Right renal pelvis (tissue), 4 donors: ENCODE results near the gene TMBIM6. TPM values are rescaled to one million over a fixed set of nuclear protein-coding genes. Genes with fewer than 3 reads are reported as not detected.
"Not testable (repeated sequence)": the region's sequence is repeated elsewhere in the genome, so short reads cannot be mapped to it uniquely, and the experiment has no call there.

Experiments
- DNase-seq, 4 donors: peaks; one replicate each; pipeline ENCODE4 v3.0.0-alpha.2; 2013; ENCODE audit warnings: low read depth in 4 of 4, low spot score in 3 of 4, missing footprints in 1 of 4
- polyA plus RNA-seq, 4 donors: library from polyadenylated mRNA; unstranded; fragments of 120-200 nt; gene quantifications; one replicate each; pipeline ENCODE4 v1.2.1, GENCODE V29; 2013; ENCODE audit not compliant: insufficient read length in 4 of 4

The TMBIM6 gene
- polyA plus RNA-seq, 4 donors, result 770 to 908 (median 840) TPM

DNA sequence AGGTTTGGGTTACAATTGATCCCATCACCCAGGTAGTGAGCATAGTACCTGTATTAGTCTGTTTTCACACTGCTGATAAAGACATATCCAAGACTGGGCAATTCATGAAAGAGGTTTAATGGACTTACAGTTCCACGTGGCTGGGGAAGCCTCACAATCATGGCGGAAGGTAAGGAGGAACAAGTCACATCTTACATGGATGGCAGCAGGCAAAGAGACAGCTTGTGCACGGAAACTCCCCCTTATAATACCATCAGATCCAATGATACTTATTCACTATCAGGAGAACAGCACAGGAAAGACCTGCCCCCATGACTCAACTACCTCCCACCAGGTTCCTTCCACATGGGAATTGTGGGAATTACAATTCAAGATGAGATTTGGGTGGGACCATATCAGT is 20.0 kb upstream of the TMBIM6 start:
- DNase-seq, result not testable (repeated sequence)

DNA sequence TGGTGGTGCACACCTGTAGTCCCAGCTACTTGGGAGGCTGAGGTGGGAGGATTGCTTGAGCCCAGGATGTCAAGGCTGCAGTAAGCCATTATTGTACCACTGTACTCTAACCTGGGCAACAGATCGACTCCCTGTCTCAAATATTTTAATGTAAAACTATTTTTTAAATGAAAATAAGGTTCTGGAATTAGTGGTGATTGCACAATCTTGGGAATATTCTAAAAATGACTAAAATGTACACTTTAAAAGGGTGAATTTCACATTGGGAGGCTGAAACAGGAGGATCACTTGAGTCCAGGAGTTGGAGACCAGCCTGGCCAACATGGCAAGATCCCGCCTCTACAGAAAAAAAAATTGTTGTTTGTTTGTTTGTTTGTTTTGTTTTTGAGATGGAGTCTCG is 12.9 kb upstream of the TMBIM6 start:
- no peak for DNase-seq

DNA sequence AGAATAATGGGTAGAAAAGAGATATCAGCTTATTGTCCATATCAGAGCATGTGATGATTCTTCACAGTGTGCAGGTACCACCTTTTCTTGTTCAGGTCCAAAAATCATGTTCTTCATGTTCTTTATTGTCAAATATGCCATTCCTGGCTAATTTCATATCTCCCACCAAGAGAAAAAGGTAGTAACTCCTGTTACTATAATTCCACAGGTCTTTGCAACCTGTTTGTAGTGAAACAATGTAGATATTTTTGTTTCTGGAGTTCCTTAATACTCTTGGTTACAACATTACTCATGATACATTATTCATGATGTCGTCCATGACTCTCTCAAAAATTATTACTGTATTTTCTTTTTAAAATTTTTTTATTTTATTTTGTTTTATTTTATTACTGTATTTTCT is 11.3 kb upstream of the TMBIM6 start:
- DNase-seq, result no peak

DNA sequence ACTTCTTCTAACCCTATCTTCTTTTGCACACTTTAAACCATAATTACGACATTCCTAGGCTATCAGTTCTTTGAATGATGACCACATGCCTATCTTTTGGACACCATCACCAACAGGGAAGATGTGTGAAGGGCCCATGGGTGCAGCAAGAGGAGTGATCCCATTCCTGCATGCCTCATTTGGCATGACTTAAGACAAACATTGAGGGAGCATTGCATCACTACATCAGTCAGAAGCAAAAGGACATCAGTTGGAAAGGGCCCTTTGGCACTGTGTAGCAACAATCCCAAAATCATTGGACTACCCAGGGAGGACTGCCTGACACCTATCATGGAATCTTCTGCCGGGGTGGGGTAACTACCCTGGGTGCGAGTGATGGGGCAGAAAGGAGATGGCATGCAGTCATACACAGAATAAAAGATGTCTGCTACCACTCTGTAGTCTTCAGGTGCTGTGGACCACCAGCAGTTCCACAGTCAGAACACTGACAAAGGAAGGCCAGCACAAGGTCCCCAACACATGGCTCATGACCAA is 10.7 kb upstream of the TMBIM6 start:
- DNase-seq, result no peak

DNA sequence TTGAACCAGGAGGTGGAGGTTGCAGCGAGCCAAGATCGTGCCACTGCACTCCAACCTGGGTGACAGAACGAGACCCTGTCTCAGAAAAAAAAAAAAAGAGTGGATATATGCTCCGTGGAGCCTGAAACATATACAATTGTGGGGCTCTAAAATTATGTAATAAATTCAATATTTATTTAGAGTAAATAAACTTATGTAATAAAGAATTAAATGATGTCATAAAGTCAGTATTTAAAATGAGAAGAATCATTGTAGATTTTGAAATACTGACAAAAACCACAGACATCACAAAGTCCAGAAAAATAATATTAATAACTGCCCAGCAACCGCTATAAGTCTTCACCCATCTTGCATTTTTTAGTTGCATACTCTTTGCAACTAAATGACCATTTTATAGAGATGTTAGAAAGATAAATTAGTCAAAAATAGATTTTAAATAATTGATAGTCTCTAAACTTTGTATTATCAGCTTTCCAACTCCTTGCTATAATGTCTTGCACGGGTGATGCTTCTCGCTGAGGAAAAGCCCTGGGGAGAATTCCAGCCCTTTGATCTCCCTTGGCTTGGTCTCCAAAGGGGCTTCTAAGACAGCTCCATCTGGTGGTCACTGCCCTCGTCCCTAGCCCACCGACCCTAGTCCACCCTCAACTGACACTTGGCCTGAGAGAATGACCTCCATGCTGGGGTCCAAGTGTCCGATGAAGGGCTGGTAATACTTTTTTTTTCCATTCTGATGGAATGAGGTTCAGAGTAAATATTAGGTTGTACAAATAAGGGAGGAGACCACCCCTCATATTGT is 7.9 kb upstream of the TMBIM6 start:
- no peak for DNase-seq

DNA sequence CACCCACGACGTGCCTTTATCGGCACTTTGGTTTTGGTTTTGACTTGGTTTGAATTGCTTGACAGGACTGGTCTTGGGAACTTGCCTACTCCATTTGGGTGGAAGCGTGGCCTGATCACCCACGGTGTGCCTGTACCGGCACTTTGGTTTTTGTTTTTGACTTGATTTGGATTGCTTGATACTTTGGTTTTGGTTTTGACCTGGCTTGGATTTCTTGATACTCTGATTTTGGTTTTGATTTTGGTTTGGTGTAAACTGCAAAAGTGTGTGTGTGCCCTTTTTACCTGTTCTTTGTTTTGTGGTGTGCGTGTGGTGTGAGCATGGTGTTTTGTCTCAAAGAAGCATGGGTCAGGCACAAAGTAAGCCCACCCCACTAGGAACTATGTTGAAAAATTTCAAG is 6.5 kb upstream of the TMBIM6 start:
- not testable (repeated sequence) for DNase-seq

DNA sequence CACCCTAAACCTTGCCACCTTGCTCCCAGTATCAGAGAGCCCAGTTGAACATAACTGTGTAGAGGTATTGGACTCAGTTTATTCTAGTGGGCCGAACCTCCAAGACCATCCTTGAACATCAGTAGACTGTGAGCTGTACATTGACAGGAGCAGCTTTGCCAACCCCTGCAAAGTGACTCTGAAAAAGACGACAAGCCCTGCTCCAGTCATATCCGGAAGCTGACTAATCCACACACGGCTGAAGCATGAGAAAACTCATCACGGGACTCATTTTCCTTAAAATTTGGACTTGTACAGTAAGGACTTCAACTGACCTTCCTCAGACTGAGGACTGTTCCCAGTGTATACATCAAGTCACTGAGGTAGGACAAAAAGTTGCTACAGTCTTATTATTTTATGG is 2.6 kb upstream of the TMBIM6 start:
- not testable (repeated sequence) for DNase-seq

DNA sequence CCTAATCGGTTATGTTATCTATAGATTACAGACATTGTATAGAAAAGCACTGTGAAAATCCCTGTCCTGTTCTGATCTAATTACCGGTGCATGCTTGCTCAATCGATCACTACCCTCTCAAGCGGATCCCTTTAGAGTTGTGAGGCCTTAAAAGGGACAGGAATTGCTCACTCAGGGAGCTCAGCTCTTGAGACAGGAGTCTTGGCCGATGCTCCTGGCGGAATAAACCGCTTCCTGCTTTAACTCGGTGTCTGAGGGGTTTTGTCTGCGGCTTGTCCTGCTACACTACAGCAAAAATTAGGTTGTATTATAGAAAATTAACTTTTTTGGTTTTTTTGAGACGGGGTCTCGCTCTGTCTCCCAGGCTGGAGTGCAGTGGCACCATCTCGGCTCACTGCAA is 1.1 kb upstream of the TMBIM6 start:
- not testable (repeated sequence) for DNase-seq

DNA sequence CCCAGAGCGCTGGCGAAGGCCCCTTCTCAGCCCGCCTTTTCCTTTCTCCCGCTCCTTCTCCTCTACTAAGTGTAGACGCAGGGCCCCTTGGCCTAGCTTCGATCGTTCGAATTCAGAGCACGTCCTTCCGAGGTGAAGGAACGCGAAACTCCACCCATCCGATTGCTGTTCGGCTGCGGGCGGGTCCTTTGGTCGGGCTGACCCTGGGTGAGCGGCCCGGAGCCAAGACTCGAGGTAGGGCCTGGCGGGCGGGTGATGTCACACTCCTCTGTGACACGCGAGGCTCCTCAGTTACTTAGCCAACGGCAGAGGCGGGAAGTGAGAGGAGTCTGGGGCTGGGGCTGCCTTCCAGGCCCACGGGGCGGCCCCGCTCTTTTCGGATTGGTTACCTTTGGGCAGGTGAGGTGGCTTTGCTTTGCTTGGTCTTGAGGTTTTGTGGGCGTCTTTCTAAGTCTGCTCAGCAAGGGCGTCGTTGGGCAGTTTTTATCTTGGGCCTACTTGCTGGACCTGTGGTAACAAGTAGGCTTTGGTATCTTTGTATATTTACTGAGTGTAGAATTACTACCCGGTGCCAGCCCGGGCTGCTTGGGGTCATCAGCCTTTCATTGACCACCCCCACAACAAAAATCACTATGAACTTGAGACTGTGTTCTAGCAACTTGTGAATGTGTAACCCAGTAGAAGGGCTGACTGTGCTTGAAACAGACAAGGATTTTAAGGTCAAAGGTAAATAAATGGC is 694 bp downstream of the TMBIM6 start:
- DNase-seq, result peak; percentile 22 to 51 (median 38)

DNA sequence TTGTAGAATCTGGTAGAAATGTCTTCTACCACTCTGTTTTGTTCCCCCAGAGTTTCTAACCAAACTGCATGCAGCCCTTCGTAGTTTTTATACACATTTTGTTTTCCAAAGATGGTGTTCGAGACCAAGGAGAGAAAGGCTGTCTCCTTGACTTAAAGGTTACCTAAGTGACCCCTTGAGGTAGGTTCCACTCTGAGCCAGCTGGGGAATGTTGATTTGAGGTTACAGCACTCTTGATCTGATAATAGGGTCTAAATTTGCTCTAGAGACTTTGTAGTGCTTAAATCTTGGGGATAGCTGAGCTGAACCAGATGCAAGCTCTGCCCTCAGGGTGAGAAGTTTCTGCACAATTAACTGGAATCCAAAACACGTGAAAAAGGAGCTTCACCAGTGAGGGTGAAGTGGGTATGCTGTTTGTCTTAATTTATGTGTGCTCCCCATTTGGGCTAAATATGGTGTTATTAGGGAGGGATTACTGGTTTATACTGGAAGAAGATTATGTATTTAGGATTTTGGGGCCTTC is 3.1 kb downstream of the TMBIM6 start:
- no peak for DNase-seq

DNA sequence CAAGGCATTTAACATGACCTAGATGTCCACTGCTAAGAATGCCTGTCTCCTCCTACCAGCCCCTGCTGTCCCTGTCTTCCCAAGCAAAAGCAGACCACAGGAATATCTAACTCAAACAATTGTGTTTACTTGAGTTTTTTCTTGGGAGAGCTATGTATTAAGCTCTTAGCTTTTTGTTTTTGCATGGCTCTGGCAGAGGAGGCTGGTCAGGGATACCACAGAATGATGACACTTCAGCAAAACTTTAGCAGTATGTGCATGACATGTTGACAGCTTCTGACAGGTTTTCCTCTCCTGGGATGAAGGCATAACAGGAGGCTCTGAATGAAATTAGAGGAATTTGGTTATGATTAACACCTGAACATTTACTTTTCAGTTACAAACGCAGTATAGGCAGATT is 6.9 kb downstream of the TMBIM6 start:
- no peak for DNase-seq

DNA sequence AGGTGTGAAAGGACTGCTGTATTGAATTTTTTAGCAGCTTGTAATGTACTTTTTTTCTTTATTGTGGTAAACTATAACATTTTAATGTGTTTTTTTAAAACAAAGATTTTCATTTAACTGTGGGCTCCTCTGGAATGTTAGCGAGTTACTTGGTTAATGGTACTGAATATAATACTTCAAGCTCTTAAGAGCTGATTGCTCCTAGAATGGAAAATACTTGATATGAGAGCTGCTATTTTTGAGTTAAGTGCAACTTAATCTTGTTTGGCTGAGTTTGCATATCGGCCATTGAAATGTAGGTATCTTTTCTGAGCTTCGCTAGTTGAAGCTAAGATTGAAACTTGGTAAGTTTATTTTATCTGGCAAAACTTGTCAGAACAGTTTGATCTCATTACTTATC is 7.4 kb downstream of the TMBIM6 start:
- no peak for DNase-seq

DNA sequence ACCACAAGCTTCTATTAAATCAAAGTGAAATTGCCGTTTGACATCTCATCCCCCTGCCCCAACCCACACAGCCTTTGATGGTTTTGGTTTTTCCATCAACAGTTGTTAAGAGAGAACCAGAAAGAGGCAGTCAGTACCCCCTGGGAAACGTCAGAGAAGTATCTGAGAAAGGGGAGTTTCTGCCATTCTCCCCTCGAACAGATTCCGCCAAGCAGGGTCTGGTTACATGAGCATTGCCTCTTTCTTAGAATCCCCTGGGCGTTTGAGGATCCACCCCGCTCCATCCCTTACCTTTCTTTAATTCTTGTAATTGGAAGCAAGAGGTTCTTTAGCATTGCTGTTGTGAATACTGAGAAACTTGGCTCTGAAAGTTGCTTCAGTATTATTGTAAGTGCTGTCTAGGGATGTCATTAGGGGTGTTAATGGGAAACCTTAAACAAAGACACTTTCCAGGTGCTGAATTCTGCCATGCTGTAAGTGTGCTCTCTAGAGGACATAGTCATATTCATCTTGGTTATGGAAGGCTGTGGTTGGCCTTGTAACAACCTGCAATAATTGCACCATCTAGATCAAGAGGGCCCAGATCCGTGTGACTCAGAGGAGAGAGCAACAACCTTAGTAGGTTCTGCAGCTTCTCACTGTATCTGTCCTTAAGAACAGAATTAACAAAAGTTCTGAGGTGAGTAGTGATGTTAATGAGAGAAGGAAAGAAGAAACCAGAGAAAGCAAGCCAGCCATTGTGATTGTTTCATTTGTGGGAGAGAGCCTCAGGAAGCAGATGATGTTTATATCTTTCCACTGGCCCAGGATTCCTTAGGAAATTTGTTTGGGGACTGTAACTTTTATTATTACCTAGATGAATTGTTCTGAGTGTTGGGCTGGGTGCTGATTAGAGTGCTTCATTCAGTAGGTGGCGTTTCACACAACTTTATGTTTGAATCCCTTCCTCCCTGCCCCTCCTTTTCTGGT is 9.0 kb downstream of the TMBIM6 start:
- DNase-seq, result no peak

DNA sequence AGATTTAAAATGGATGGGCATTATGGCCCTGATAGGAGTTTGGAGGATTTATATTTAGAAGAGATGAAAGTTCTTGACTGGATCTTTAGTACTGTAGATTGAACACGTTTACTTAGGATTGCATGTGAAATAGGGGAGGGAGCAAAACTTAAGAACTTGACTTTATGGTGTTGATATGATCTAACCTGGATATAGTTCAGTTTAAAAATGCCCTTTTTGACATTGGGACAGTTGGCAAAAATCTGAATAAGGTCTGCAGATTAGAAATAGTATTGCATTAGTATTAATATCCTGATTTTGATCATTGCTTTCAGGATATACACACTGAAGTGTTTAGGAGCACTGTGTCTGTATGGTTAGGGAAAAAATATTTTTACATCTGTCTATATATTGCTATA is 9.6 kb downstream of the TMBIM6 start:
- no peak for DNase-seq

DNA sequence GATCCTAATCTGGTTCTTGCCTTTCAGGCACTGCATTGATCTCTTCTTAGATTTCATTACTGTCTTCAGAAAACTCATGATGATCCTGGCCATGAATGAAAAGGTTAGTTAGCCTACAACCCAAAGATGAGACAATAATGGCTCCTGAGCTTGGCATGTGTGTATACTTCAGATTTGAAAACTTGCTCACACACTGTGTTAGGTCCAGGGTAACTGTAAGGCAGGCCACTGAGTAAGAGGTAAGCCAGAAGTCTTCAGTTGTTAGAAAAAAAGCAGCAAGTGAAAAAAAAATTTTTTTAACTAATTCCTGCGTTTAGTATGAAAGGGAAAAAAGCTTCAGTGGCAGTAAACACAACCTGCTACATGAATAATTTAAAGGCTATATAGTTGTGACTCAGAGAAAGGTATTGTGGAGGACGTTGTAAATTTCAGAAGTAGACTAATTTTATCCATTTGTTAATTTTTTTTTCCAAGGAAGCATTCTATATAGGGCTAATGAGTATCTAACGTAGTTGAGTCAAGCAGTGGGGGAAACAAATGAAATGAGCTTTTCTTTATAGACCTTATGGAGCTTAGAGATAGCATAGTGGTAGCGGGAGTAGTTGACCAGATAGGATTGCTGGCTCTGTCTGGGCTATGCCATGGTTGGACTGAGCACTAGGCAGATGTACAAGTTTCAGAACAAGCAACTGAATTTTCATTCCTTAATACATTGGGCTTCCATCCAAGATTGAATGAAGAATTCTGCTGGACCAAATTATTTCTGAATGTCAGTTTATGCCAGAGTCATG is 20.5 kb downstream of the TMBIM6 start:
- no peak for DNase-seq

DNA sequence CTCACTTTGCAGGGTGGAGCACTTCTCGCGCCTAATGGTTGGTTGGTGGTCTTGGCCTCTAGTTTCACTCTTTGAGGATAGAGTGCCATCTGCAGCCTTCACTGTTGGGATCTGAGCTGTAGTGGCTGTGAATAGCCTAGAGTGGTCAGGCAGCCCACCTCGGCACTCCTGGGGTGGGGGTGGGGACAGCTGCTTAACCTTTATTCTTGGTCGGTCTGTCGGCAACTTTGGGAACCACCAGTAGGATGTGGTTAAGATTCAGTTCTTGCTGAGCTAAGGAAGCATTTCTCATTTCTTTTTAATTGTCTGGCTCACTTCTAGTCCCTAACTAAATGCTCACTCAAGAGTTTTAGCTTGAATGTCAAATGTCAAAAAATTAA is 21.1 kb downstream of the TMBIM6 start:
- DNase-seq, result no peak

DNA sequence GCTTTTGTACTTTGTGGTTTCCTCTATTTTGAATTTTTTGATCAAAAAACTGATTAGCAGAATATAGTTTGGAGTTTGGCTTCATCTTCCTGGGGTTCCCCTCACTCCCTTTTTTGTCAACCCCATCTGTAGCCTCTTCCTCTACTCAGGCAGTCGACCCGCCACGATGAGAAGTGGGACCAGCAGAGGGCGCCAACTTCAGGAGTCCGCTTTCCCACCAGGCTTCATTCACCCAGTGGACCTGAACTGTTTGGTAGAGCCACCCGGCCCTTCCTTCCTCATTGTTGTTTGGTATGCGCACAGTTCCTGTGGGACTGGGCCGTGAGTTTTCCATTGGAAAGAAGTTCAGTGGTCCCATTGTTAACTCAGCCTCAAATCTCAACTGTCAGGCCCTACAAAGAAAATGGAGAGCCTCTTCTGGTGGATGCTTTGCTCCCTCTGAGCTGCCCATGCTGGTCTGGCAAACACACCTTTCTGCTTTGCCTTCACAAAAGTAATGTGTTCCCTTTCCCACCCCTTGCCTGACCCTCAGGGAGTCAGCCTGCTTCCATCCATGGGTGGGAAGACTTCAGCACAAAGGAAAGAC is 21.7 kb downstream of the TMBIM6 start:
- DNase-seq, result peak in 2 of 4 donors; percentile 20 to 24

DNA sequence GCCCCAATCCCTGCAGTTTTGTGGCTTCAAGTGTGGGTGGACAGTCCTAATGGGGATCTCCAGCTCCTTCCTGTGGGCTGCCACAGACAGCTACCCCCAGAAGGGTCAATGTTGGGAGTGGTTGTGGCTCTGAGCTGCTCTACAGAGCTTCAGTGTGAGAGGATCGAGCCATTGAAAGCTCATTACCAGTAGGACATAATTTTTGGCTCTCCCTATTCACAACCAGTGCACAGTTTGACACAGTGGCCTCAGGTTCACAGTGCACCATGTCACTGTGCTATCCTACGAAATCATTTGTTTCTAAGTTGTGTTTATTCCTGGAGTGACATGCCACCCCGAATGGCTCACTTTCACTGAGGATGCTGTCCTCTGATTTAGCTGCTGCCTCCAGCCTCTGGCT is 22.8 kb downstream of the TMBIM6 start:
- DNase-seq, result no peak

DNA sequence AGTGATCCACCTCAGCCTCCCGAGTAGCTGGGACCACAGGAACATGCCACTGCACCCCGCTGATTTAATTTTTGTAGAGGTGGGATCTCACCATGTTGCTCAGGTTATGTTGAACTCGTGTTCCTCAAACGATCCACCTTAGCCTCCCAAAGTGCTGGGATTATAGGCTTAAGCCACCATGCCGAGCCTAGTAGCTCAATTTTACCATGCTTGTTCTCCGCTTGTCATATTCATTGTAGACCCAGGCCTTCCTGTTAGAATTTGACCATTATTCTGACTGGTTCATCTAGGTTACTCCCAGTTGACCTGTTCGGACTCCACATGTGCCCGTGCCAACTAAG is 24.7 kb downstream of the TMBIM6 start:
- DNase-seq, result no peak
